Activated CD4-positive, alpha-beta memory T cell treated with anti-CD3 and anti-CD28 coated beads, Interleukin-2, amount 10 ng/mL, durations not matched to agents 7 days and 5 days (primary cell): ENCODE measurements around the gene TUT1. TPM values are rescaled to one million over a fixed set of nuclear protein-coding genes. Genes with fewer than 3 reads are reported as not detected.

Experiments
- CTCF ChIA-PET: fragments of 350-600 bp; sonication (Branson Sonifier 250); formaldehyde crosslinking; loops from one replicate; lab custom pipeline; 2021; ENCODE audit warnings: antibody characterized with exemption, inconsistent platforms; lab: Charles Lee
- POLR2A ChIA-PET: fragments of 350-600 bp; sonication (Branson Sonifier 250); formaldehyde crosslinking; loops from one replicate; lab custom pipeline; 2021; ENCODE audit warnings: antibody characterized with exemption; lab: Charles Lee
- DNase-seq: peaks from one replicate; pipeline ENCODE4 v3.0.0-alpha.2; 2020
- H3K27ac Mint-ChIP-seq: one replicate; pipeline ENCODE4 v1.8.0; 2021; ENCODE audit warnings: mild to moderate bottlenecking, mixed read lengths
- H3K27me3 Mint-ChIP-seq: one replicate; pipeline ENCODE4 v1.8.0; 2021; ENCODE audit warnings: mixed read lengths
- H3K36me3 Mint-ChIP-seq: one replicate; pipeline ENCODE4 v1.8.0; 2021; ENCODE audit warnings: low read depth, mixed read lengths
- H3K4me1 Mint-ChIP-seq: one replicate; pipeline ENCODE4 v1.8.0; 2021; ENCODE audit warnings: mixed read lengths
- H3K4me3 Mint-ChIP-seq: one replicate; pipeline ENCODE4 v1.8.0; 2021; ENCODE audit warnings: mild to moderate bottlenecking, mixed read lengths
- H3K9me3 Mint-ChIP-seq: one replicate; pipeline ENCODE4 v1.8.0; 2021; ENCODE audit warnings: mixed read lengths
- total RNA-seq, 2 experiments: library from RNA; stranded (reverse); gene quantifications; one replicate each; pipeline ENCODE4 v1.2.3, GENCODE V29; 2021

The TUT1 gene
- total RNA-seq, 2 experiments from 2014 or later = 23.7 to 25.2 TPM

- POLR2A ChIA-PET = interaction anchor here (0.9 to 6.7 kb wide), 11 partner anchors 8 to 242 kb away, joined by 3 to 84 read pairs (median 6); partner anchors contain the start of genes B3GAT3, C11orf98, CSKMT and INTS5
- H3K4me1 Mint-ChIP-seq = peaks cover 60% of the 10 kb centered on the region
Observed at GRCh38 chr11:62613291-62613778, 22.0 kb upstream of the TUT1 start.

GRCh38 chr11:62612366-62613290 lies 21.3 kb upstream of the TUT1 start, which contains the start of the genes EML3 and ROM1:
Gene EML3, minus strand, starts transcription at chr11:62612775. Its CDS starts 318 bp downstream, at chr11:62612457.
Gene ROM1, plus strand, starts transcription at chr11:62613257. Its CDS starts 25 bp downstream, at chr11:62613282.
- peaks cover 65% of the 10 kb centered on the region for H3K4me1 Mint-ChIP-seq
- no peaks in the 10 kb centered on the region for H3K9me3 Mint-ChIP-seq
- peaks cover 45% of the 10 kb centered on the region for H3K36me3 Mint-ChIP-seq
- POLR2A ChIA-PET = interaction anchor here (1.0 to 6.7 kb wide), 23 partner anchors 9 to 229 kb away, joined by 3 to 84 read pairs (median 5); partner anchors contain the start of genes B3GAT3, C11orf98, CSKMT and GANAB
- peak within 1 kb of the TSS; percentile 97 for H3K4me3 Mint-ChIP-seq
- CTCF ChIA-PET = interaction anchor here (0.6 to 2.6 kb wide), 20 partner anchors 9 to 229 kb away, joined by 3 to 28 read pairs (median 3); partner anchors contain the start of genes B3GAT3, BSCL2, C11orf98 and CSKMT
- peak within 1 kb of the TSS; percentile 93 for H3K27ac Mint-ChIP-seq
- no peaks in the 10 kb centered on the region for H3K27me3 Mint-ChIP-seq
- DNase-seq = peak; percentile 91

More at GRCh38 chr11:62613291-62613778, 22.0 kb upstream of the TUT1 start:
- peak overlapping the region; percentile 80 for H3K27ac Mint-ChIP-seq
- no peaks in the 10 kb centered on the region for H3K9me3 Mint-ChIP-seq
- H3K27me3 Mint-ChIP-seq = no peaks in the 10 kb centered on the region
- H3K4me3 Mint-ChIP-seq = peak overlapping the region; percentile 10
- DNase-seq = no peak
- H3K36me3 Mint-ChIP-seq = peaks cover 39% of the 10 kb centered on the region
- CTCF ChIA-PET = interaction anchor here (0.6 to 1.5 kb wide), 4 partner anchors 14 to 174 kb away, joined by 3 to 4 read pairs (median 3); partner anchors contain the start of genes C11orf98 and CSKMT

DNA sequence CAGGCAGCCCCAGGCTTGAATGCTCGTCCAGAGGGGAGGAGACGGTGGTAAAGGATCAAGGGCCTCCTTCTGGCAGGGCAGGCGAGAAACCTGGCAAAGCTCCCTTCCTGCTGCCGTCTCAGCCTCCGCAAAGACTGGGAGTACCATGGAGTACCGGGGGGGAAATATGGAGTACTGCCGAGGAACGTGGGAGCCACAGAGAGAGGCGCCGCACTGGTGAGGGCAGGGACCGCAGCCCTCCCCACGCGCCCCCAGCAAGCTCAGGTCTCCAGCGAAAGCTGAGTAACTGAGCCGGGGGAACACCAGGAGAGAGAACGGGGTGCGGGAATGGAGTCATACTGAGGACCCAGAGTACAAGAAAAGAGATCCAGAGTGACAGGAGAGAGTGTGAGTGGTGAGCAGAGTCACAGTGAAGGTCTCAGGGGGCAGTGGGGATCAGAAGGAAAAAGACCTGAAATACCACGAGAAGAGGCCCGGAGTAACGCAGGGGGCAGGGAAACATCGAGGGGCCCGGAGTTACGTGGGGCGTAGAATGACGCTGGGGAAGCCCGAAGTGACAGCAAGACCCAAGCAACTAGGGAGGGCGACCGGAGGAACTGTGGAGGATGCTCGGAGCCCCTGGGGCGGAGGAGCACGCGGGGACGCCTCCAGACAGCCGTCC lies 20.5 kb upstream of the TUT1 start:
- ChIA-PET CTCF (interaction anchor here (0.6 to 2.6 kb wide), 17 partner anchors 9 to 229 kb away, joined by 3 to 28 read pairs (median 3); partner anchors contain the start of genes B3GAT3, BSCL2, C11orf98 and CSKMT), POLR2A (interaction anchor here (0.9 to 6.7 kb wide), 20 partner anchors 10 to 244 kb away, joined by 3 to 84 read pairs (median 5); partner anchors contain the start of genes B3GAT3, C11orf98, CSKMT and GANAB)
- DNase-seq = no peak
- Mint-ChIP-seq H3K36me3 (peaks cover 51% of the 10 kb centered on the region), H3K4me1 (peaks cover 68% of the 10 kb centered on the region), H3K4me3 (peak overlapping the region; percentile 97), H3K27me3 (no peaks in the 10 kb centered on the region), H3K9me3 (no peaks in the 10 kb centered on the region), H3K27ac (peak overlapping the region; percentile 93)

GRCh38 chr11:62610814-62611704 lies 19.7 kb upstream of the TUT1 start:
- Mint-ChIP-seq H3K27me3 (no peaks in the 10 kb centered on the region), H3K36me3 (peaks cover 50% of the 10 kb centered on the region), H3K9me3 (no peaks in the 10 kb centered on the region), H3K27ac (peak overlapping the region; percentile 93), H3K4me1 (peaks cover 67% of the 10 kb centered on the region), H3K4me3 (peak overlapping the region; percentile 97)
- no peak for DNase-seq
- ChIA-PET POLR2A (interaction anchor here (0.9 to 6.7 kb wide), 19 partner anchors 10 to 244 kb away, joined by 3 to 84 read pairs (median 5); partner anchors contain the start of genes B3GAT3, C11orf98, CSKMT and GANAB), CTCF (interaction anchor here (0.9 to 2.6 kb wide), 14 partner anchors 8 to 230 kb away, joined by 3 to 28 read pairs (median 3); partner anchors contain the start of genes B3GAT3, BSCL2, C11orf98 and CSKMT)

DNA sequence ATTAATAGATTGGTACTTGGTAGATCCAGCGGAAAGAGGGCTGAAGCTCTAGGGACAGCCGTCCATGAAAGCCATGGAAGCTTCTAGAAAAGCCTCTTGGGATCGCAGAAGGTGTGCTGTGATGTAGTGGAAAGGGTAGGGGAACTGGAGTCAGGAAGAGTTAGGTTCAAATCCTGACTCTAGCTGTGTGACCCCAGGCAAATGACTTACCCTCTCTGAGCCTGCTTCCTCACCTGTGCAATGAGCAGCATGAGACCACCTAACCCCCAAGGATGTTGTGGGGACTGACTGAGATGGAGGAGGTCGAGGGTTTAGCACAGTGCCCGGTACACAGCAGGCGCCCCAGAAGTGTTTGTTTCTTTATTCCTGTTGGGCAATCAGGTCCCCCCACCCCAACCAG lies 19.1 kb upstream of the TUT1 start:
- CTCF ChIA-PET = interaction anchor here (2.6 kb wide), 1 partner anchor 18 kb away, joined by 28 read pairs; the partner anchor contains the start of gene TUT1
- H3K9me3 Mint-ChIP-seq = no peaks in the 10 kb centered on the region
- H3K4me1 Mint-ChIP-seq = peaks cover 65% of the 10 kb centered on the region
- H3K27ac Mint-ChIP-seq = peak overlapping the region; percentile 72
- H3K4me3 Mint-ChIP-seq = peak overlapping the region; percentile 68
- POLR2A ChIA-PET = interaction anchor here (1.3 to 6.7 kb wide), 9 partner anchors 9 to 245 kb away, joined by 5 to 84 read pairs (median 11); partner anchors contain the start of genes B3GAT3, C11orf98, CSKMT and INTS5
- DNase-seq = no peak
- peaks cover 52% of the 10 kb centered on the region for H3K36me3 Mint-ChIP-seq
- no peaks in the 10 kb centered on the region for H3K27me3 Mint-ChIP-seq

- Mint-ChIP-seq H3K4me3 (no peak overlapping the region), H3K9me3 (no peaks in the 10 kb centered on the region), H3K27me3 (no peaks in the 10 kb centered on the region), H3K36me3 (peaks cover 58% of the 10 kb centered on the region), H3K27ac (no peak overlapping the region), H3K4me1 (peaks cover 58% of the 10 kb centered on the region)
- ChIA-PET POLR2A (interaction anchor here (1.2 to 6.7 kb wide), 6 partner anchors 8 to 232 kb away, joined by 5 to 84 read pairs (median 14); partner anchors contain the start of genes B3GAT3, C11orf98, CSKMT and MTA2), CTCF (interaction anchor here (1.2 kb wide), 1 partner anchor 11 kb away, joined by 5 read pairs; no protein-coding TSS in a partner anchor)
- no peak for DNase-seq
Observed at GRCh38 chr11:62608776-62609175, 17.5 kb upstream of the TUT1 start.

DNA sequence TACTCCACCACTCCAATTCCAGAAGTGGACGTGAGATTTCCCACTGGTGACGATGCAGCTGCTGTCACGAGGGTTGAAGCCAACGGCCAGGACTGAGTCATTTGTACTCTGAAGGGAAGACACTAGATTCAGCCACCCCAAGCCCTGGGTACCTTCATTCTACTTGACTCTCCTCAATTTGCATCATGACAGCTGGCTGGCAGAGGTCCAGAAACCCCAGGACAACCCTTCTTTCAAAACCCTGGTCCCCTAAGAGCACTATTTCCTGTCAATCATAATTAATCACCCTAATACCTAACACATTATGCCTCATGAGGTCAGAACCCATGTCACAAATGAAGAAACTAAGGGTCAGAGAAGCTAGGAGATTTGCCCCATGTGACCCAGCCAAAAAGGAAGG lies 16.4 kb upstream of the TUT1 start:
- no peak for DNase-seq
- ChIA-PET POLR2A (interaction anchor here (0.9 to 3.8 kb wide), 4 partner anchors 9 to 57 kb away, joined by 3 to 16 read pairs (median 8); partner anchors contain the start of genes C11orf98, CSKMT and TUT1), CTCF (interaction anchor here (0.6 to 1.2 kb wide), 2 partner anchors 12 to 33 kb away, joined by 3 to 5 read pairs; no protein-coding TSS in a partner anchor)
- peaks cover 61% of the 10 kb centered on the region for H3K4me1 Mint-ChIP-seq
- peaks cover 64% of the 10 kb centered on the region for H3K36me3 Mint-ChIP-seq
- no peaks in the 10 kb centered on the region for H3K9me3 Mint-ChIP-seq
- H3K27me3 Mint-ChIP-seq = no peaks in the 10 kb centered on the region
- H3K27ac Mint-ChIP-seq = peak overlapping the region; percentile 54
- H3K4me3 Mint-ChIP-seq = no peak overlapping the region

GRCh38 chr11:62605902-62606301 lies 14.6 kb upstream of the TUT1 start:
- Mint-ChIP-seq H3K27me3 (no peaks in the 10 kb centered on the region), H3K36me3 (peaks cover 63% of the 10 kb centered on the region), H3K4me1 (peaks cover 56% of the 10 kb centered on the region), H3K4me3 (no peak overlapping the region), H3K9me3 (no peaks in the 10 kb centered on the region), H3K27ac (no peak overlapping the region)
- CTCF ChIA-PET = no interaction called here
- POLR2A ChIA-PET = interaction anchor here (0.8 to 3.8 kb wide), 2 partner anchors 59 to 275 kb away, joined by 3 to 16 read pairs; partner anchors contain the start of genes C11orf98, CSKMT and SLC3A2
- DNase-seq = no peak

DNA sequence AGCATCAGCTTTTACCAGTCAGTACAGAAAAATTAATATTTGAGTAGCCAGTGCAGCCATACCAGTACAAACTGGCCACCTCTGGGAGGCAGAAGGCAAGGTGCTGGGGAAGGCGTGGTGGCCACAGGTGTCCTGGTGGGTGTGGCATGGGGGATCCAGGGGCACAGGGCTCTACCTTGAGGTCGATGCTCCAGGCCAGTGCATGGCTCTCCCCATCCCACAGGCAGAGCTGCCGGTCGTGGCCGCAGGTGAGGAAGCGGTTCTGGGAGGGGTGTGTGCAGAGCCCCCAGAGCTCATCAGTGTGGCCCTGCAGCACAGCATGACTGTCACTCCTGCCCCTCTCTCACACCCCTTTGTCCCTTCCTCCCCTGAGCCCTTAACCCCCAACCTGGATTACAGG lies 14.1 kb upstream of the TUT1 start:
- DNase-seq = no peak
- H3K27ac Mint-ChIP-seq = no peak overlapping the region
- H3K4me3 Mint-ChIP-seq = no peak overlapping the region
- ChIA-PET CTCF (no interaction called here), POLR2A (interaction anchor here (0.8 to 3.8 kb wide), 3 partner anchors 15 to 276 kb away, joined by 3 to 16 read pairs (median 10); partner anchors contain the start of genes B3GAT3, C11orf98, CSKMT and SLC3A2)
- peaks cover 53% of the 10 kb centered on the region for H3K4me1 Mint-ChIP-seq
- H3K9me3 Mint-ChIP-seq = no peaks in the 10 kb centered on the region
- H3K36me3 Mint-ChIP-seq = peaks cover 63% of the 10 kb centered on the region
- H3K27me3 Mint-ChIP-seq = no peaks in the 10 kb centered on the region

DNA sequence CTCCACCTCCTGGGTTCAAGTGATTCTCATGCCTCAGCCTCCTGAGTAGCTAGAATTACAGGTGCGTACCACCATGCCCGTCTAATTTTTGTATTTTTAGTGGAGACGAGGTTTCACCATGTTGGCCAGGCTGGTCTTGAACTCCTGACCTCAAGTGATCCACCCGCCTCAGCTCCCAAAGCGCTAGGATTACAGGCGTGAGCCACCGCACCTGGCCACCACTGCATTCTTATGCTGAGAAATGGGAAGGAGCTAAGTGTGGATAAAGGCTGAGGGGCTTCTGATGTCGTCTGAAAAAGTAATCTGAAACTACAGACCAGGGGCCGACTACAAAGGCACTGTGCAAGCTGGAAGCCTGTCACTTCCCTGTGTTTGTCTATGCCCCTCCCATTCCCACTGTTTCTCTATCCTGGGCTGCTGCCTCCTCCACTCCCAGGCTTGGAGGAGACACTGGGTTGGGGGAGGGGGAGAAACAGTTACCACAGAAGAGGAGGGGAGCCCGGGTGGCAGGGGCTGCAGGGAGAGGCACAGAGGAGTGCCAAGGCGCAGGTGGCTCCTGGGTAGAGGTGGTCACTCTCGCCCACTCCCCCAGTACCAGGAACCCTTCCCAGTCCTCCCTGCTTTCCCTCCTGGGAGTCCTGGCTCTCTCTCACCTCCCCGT lies 13.3 kb upstream of the TUT1 start:
- Mint-ChIP-seq H3K36me3 (peaks cover 63% of the 10 kb centered on the region), H3K9me3 (no peaks in the 10 kb centered on the region), H3K4me1 (peaks cover 48% of the 10 kb centered on the region), H3K27ac (no peak overlapping the region), H3K27me3 (no peaks in the 10 kb centered on the region), H3K4me3 (no peak overlapping the region)
- POLR2A ChIA-PET = interaction anchor here (0.7 to 3.8 kb wide), 5 partner anchors 11 to 182 kb away, joined by 3 to 16 read pairs (median 5); partner anchors contain the start of genes B3GAT3, C11orf98, CSKMT and TMEM179B
- no peak for DNase-seq
- CTCF ChIA-PET = interaction anchor here (0.8 to 1.2 kb wide), 3 partner anchors 10 to 15 kb away, joined by 3 to 5 read pairs (median 3); partner anchors contain the start of gene TUT1
